Loucy (cell line): ENCODE results near the gene DCUN1D4.

Source experiments
- H2AFZ ChIP-seq: fragments of 200-600 bp; sonication (generic); 2 replicates; pipeline ENCODE4 v1.6.0; 2016; ENCODE audit warnings: antibody characterized with exemption, mild to moderate bottlenecking, low read length, moderate library complexity
- H3F3A ChIP-seq: fragments of 200-600 bp; 2 replicates; pipeline ENCODE4 v1.6.0; 2016; ENCODE audit warnings: antibody characterized with exemption, low read depth, mild to moderate bottlenecking
- H3K27me3 ChIP-seq: fragments of 200-600 bp; sonication (generic); 2 replicates; pipeline ENCODE4 v1.6.1; 2014; ENCODE audit warnings: low read length, mild to moderate bottlenecking; ENCODE audit not compliant: insufficient read depth, poor library complexity, severe bottlenecking
- H3K36me3 ChIP-seq: fragments of 200-600 bp; sonication (generic); 2 replicates; pipeline ENCODE4 v1.6.1; 2016; ENCODE audit warnings: low read length; ENCODE audit not compliant: insufficient read depth
- H3K4me1 ChIP-seq: fragments of 200-600 bp; sonication (generic); 2 replicates; pipeline ENCODE4 v1.5.1; 2014; ENCODE audit warnings: low read length, mild to moderate bottlenecking; ENCODE audit not compliant: insufficient read depth, poor library complexity, severe bottlenecking
- H3K4me2 ChIP-seq: fragments of 200-600 bp; sonication (generic); 2 replicates; pipeline ENCODE4 v1.6.0; 2014; ENCODE audit warnings: antibody characterized with exemption, low read length, low read depth, mild to moderate bottlenecking; ENCODE audit not compliant: poor library complexity, severe bottlenecking
- H3K4me3 ChIP-seq: fragments of 200-600 bp; sonication (generic); 2 replicates; pipeline ENCODE4 v1.5.1; 2014; ENCODE audit warnings: low read length, mild to moderate bottlenecking, mixed read lengths; ENCODE audit not compliant: poor library complexity, severe bottlenecking
- H3K79me2 ChIP-seq: fragments of 200-600 bp; sonication (generic); 2 replicates; pipeline ENCODE4 v1.6.1; 2014; ENCODE audit warnings: low read length; ENCODE audit not compliant: insufficient read depth
- H3K9ac ChIP-seq: fragments of 200-600 bp; sonication (generic); 2 replicates; pipeline ENCODE4 v1.6.0; 2014; ENCODE audit warnings: mild to moderate bottlenecking, low read depth, low read length, moderate library complexity; ENCODE audit not compliant: poor library complexity, severe bottlenecking
- H3K9me2 ChIP-seq: fragments of 200-600 bp; sonication (generic); replicated peaks from 2 replicates; pipeline ENCODE4 v1.6.1; 2016; ENCODE audit warnings: low read depth, low read length, mixed read lengths
- H3K9me3 ChIP-seq: fragments of 200-600 bp; sonication (generic); 2 replicates; pipeline ENCODE4 v1.6.1; 2014; ENCODE audit warnings: mild to moderate bottlenecking, antibody characterized with exemption, low read length, low read depth; ENCODE audit not compliant: insufficient read depth
- H4K20me1 ChIP-seq: fragments of 200-600 bp; sonication (generic); 2 replicates; pipeline ENCODE4 v1.6.0; 2014; ENCODE audit warnings: antibody characterized with exemption, low read length, mild to moderate bottlenecking; ENCODE audit not compliant: insufficient read depth, poor library complexity, severe bottlenecking
- EZH2phosphoT487 ChIP-seq: fragments of 200-600 bp; IDR thresholded peaks from 2 replicates; pipeline ENCODE4 v1.6.1; 2018; ENCODE audit warnings: antibody characterized with exemption, mild to moderate bottlenecking, moderate library complexity, borderline replicate concordance
- TF ChIP-seq, protein P1 (sequence below): fragments of 200-600 bp; sonication (generic); conservative IDR thresholded peaks from 2 replicates; pipeline ENCODE4 v1.5.1; 2014; ENCODE audit warnings: mild to moderate bottlenecking, antibody characterized with exemption, low read length

The DCUN1D4 gene

DNA sequence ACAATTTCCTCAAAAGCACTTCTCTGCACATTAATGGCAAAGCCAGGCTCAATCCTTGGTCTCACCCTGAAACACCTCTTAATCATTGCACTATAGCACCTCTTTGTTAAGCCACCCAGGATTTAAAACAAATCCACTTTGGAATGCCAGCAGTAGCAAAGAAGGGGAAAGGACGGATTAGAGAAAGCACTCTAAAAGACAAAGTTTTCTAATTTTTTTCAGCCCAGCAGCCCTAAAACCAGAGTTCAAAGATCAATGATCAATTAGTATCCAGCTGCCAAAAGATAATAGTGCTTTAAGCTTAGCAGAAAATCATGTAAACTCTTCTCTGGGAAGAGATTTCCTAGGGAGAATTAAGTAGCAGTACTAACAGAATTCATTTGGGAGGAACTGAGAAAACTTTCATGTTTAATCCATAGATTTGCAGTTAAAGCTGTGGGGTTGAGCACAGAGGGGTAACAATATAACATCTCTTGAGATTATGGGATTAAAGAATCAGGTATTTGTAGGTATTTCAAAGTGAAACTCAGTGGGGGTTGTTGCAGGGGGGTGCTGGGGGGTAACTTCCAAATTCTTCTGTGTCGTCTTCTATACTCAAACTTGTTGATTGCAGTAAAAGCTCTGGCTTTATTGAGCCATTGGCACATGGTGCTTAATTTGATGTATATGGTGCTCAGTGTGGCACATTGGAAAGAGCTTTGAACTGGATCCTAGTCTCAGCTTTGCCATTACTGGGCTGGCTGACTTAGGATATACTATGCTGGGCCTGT lies 115.4 kb downstream of the DCUN1D4 start:
- Histone ChIP-seq H4K20me1 (no peaks in the 10 kb centered on the region), H3K27me3 (no peaks in the 10 kb centered on the region), H3K4me3 (no peak overlapping the region), H3K79me2 (no peaks in the 10 kb centered on the region), H3K4me1 (no peaks in the 10 kb centered on the region), H3K9me2 (no peaks in the 10 kb centered on the region), H2AFZ (no peak overlapping the region), H3K9me3 (no peaks in the 10 kb centered on the region), H3K36me3 (no peaks in the 10 kb centered on the region), H3K9ac (no peak overlapping the region), H3K4me2 (no peak overlapping the region), H3F3A (no peaks in the 10 kb centered on the region)
- TF ChIP-seq, protein P1, sequence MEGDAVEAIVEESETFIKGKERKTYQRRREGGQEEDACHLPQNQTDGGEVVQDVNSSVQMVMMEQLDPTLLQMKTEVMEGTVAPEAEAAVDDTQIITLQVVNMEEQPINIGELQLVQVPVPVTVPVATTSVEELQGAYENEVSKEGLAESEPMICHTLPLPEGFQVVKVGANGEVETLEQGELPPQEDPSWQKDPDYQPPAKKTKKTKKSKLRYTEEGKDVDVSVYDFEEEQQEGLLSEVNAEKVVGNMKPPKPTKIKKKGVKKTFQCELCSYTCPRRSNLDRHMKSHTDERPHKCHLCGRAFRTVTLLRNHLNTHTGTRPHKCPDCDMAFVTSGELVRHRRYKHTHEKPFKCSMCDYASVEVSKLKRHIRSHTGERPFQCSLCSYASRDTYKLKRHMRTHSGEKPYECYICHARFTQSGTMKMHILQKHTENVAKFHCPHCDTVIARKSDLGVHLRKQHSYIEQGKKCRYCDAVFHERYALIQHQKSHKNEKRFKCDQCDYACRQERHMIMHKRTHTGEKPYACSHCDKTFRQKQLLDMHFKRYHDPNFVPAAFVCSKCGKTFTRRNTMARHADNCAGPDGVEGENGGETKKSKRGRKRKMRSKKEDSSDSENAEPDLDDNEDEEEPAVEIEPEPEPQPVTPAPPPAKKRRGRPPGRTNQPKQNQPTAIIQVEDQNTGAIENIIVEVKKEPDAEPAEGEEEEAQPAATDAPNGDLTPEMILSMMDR = no peak
- no peak for TF ChIP-seq EZH2phosphoT487

DNA sequence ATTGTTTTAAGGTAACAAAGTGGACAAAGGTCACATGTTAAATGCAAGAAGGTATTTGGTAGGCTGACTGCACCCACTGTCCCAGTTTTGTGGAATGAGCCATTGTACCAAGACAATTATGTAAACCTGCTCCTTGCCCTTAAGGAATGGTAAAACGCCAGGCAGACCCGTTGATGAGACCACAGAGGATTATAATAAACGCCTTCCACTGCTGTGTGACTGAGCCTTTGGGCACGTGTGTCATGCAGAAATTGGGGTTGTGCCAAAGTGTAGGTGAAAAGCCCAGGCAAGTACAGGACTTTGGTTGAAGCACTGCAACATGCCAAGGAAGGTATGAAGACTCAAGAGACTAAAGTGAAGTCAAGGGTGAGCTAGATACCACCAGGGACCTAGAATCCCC lies 117.5 kb downstream of the DCUN1D4 start:
- H3K27me3 ChIP-seq = no peaks in the 10 kb centered on the region
- H3K9me2 ChIP-seq = no peaks in the 10 kb centered on the region
- H3K4me3 ChIP-seq = no peak overlapping the region
- no peaks in the 10 kb centered on the region for H3F3A ChIP-seq
- H3K79me2 ChIP-seq = no peaks in the 10 kb centered on the region
- no peaks in the 10 kb centered on the region for H3K9me3 ChIP-seq
- no peak overlapping the region for H2AFZ ChIP-seq
- H3K36me3 ChIP-seq = no peaks in the 10 kb centered on the region
- TF ChIP-seq, protein P1 = no peak
- no peak for TF ChIP-seq EZH2phosphoT487
- H3K9ac ChIP-seq = no peak overlapping the region
- H3K4me1 ChIP-seq = no peaks in the 10 kb centered on the region
- no peaks in the 10 kb centered on the region for H4K20me1 ChIP-seq
- no peak overlapping the region for H3K4me2 ChIP-seq

DNA sequence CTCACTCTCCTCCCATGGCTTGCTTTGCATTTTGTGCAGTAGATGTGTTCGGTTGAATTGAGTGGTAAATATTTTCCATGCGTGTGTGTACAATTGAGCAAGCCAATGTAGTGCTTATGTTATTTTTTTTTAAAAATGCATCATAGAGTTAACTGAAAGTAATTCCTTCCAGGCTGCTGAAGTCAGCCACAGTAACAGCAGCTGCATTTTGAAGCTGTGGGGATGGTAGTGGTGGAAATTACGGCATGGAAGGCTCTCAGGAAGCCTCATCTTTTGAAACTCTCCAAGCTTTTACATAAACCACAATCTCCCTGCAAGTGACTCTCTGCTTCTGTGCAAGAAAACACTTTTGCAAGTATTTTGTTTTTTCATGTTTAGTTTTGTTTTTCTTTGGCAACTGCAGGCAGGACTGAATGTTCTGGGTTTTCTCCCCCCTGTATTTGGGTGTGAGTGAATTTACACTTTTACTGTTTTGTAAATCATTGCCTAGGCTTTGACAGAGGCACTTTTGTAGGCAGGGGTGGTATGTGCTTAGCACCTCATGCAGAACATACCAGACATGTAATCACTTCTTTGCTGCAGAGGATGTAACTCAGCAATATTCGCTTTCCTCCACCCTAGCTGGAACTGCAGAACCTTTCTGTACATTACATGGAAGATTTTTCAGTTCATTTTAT lies 121.0 kb downstream of the DCUN1D4 start:
- no peaks in the 10 kb centered on the region for H3F3A ChIP-seq
- H2AFZ ChIP-seq = no peak overlapping the region
- H3K9me3 ChIP-seq = no peaks in the 10 kb centered on the region
- H3K4me2 ChIP-seq = no peak overlapping the region
- H3K4me1 ChIP-seq = no peaks in the 10 kb centered on the region
- no peaks in the 10 kb centered on the region for H3K9me2 ChIP-seq
- no peaks in the 10 kb centered on the region for H3K79me2 ChIP-seq
- no peak for TF ChIP-seq EZH2phosphoT487
- TF ChIP-seq, protein P1 = no peak
- H3K9ac ChIP-seq = no peak overlapping the region
- H3K4me3 ChIP-seq = no peak overlapping the region
- no peaks in the 10 kb centered on the region for H3K36me3 ChIP-seq
- no peaks in the 10 kb centered on the region for H4K20me1 ChIP-seq
- H3K27me3 ChIP-seq = no peaks in the 10 kb centered on the region
